ENCODE results near the gene KCTD1.

GRCh38 chr18:26489191-26489590 is 59.2 kb downstream of the KCTD1 start:
- TF ChIP-seq CTCF (IDR thresholded peaks at IDR 0.05; ENCODE audit: poor library complexity) (no peak), EZH2 (IDR thresholded peaks at IDR 0.05; ENCODE audit: borderline replicate concordance) (no peak)
